HFFc6 (cell line): ENCODE measurements around the gene NEURL4. TPM values are rescaled to one million over a fixed set of nuclear protein-coding genes. Genes with fewer than 3 reads are reported as not detected.
"Not testable (repeated sequence)": the region's sequence is repeated elsewhere in the genome, so short reads cannot be mapped to it uniquely, and the experiment has no call there.

Experiments
- DNase-seq: peaks from one replicate; pipeline ENCODE4 v3.0.0-alpha.2; 2018
- H3K27ac Mint-ChIP-seq: 2 replicates; pipeline ENCODE4 v1.8.0; 2020; ENCODE audit warnings: mild to moderate bottlenecking, mixed read lengths
- H3K27me3 Mint-ChIP-seq: 2 replicates; pipeline ENCODE4 v1.8.0; 2021; ENCODE audit warnings: mild to moderate bottlenecking, moderate library complexity, mixed read lengths; ENCODE audit not compliant: insufficient read depth
- H3K36me3 Mint-ChIP-seq: 2 replicates; pipeline ENCODE4 v1.8.0; 2021; ENCODE audit warnings: low read depth, mixed read lengths
- H3K4me1 Mint-ChIP-seq: 2 replicates; pipeline ENCODE4 v1.8.0; 2020; ENCODE audit warnings: low read depth, mixed read lengths
- H3K4me3 Mint-ChIP-seq: 2 replicates; pipeline ENCODE4 v1.8.0; 2020; ENCODE audit warnings: mild to moderate bottlenecking, moderate library complexity, mixed read lengths
- H3K9me3 Mint-ChIP-seq: 2 replicates; pipeline ENCODE4 v1.8.0; 2020; ENCODE audit warnings: mild to moderate bottlenecking, mixed read lengths
- CTCF ChIP-seq: fragments of 200-600 bp; sonication (generic); IDR thresholded peaks from 2 replicates; pipeline ENCODE4 v1.5.0; 2021; ENCODE audit warnings: antibody characterized with exemption, mild to moderate bottlenecking
- long read RNA-seq: library from polyadenylated mRNA; unstranded; transcript quantifications from one replicate; pipeline ENCODE4 v2.0.0, GENCODE V29; 2019
- total RNA-seq, 6 experiments: library from RNA; stranded (reverse); fragmentation: NEBNext Ultra II Directional; extraction: Animal tissue kit (Norgen Biotek cat#: 25700); gene quantifications; 2 replicates in 1 of 6; 3 replicates in 5 of 6; pipeline ENCODE4 v1.2.3, GENCODE V29; 2021

The NEURL4 gene
- 10 to 100 TPM; 18.7 to 24.6 (median 20.4) TPM for total RNA-seq
- long read RNA-seq, partial matches to known transcripts, result 4 of 5 reads
- long read RNA-seq, other reads (novel, unspliced or antisense), result 1 of 5 reads

- H3K4me3 Mint-ChIP-seq, result peak within 1 kb of the TSS; percentile 100
- no peaks in the 10 kb centered on the region for H3K9me3 Mint-ChIP-seq
- peak within 1 kb of the TSS; percentile 97 for H3K27ac Mint-ChIP-seq
- H3K36me3 Mint-ChIP-seq, result no peaks in the 10 kb centered on the region
- H3K4me1 Mint-ChIP-seq, result peaks cover 15% of the 10 kb centered on the region
- no peak for DNase-seq
- peak; percentile 15; the same call in 1 of the 2 replicates for TF ChIP-seq CTCF
- peaks cover 3% of the 10 kb centered on the region for H3K27me3 Mint-ChIP-seq
Measured at GRCh38 chr17:7328840-7329373, at the start of gene NEURL4. TSS of gene NEURL4 (minus strand) at chr17:7329335. CDS start at chr17:7329312, 23 bp downstream.

- H3K9me3 Mint-ChIP-seq, result peaks cover 5% of the 10 kb centered on the region
- no peaks in the 10 kb centered on the region for H3K4me1 Mint-ChIP-seq
- H3K36me3 Mint-ChIP-seq, result peaks cover 5% of the 10 kb centered on the region
- TF ChIP-seq CTCF, result no peak
- H3K4me3 Mint-ChIP-seq, result no peak overlapping the region
- H3K27me3 Mint-ChIP-seq, result peaks cover 16% of the 10 kb centered on the region
- DNase-seq, result no peak
- H3K27ac Mint-ChIP-seq, result no peak overlapping the region
Measured at GRCh38 chr17:7374353-7374752, 45.2 kb upstream of the NEURL4 start.

GRCh38 chr17:7370853-7371252 lies 41.7 kb upstream of the NEURL4 start:
- H3K27me3 Mint-ChIP-seq, result peaks cover 27% of the 10 kb centered on the region
- no peaks in the 10 kb centered on the region for H3K9me3 Mint-ChIP-seq
- no peak overlapping the region for H3K27ac Mint-ChIP-seq
- no peaks in the 10 kb centered on the region for H3K4me1 Mint-ChIP-seq
- no peak overlapping the region for H3K4me3 Mint-ChIP-seq
- DNase-seq, result no peak
- TF ChIP-seq CTCF, result no peak
- no peaks in the 10 kb centered on the region for H3K36me3 Mint-ChIP-seq

- no peaks in the 10 kb centered on the region for H3K9me3 Mint-ChIP-seq
- H3K36me3 Mint-ChIP-seq, result no peaks in the 10 kb centered on the region
- H3K4me1 Mint-ChIP-seq, result no peaks in the 10 kb centered on the region
- DNase-seq, result no peak
- peaks cover 30% of the 10 kb centered on the region for H3K27me3 Mint-ChIP-seq
- no peak for TF ChIP-seq CTCF
- H3K27ac Mint-ChIP-seq, result no peak overlapping the region
- H3K4me3 Mint-ChIP-seq, result no peak overlapping the region
Measured at GRCh38 chr17:7369825-7370224, 40.7 kb upstream of the NEURL4 start.

- DNase-seq, H3K36me3 Mint-ChIP-seq, H3K27ac Mint-ChIP-seq, H3K9me3 Mint-ChIP-seq, H3K4me3 Mint-ChIP-seq, H3K4me1 Mint-ChIP-seq: not testable (repeated sequence)
- peaks cover 30% of the 10 kb centered on the region for H3K27me3 Mint-ChIP-seq
Measured at GRCh38 chr17:7368599-7368994, 39.5 kb upstream of the NEURL4 start.

GRCh38 chr17:7367918-7368598 lies 38.9 kb upstream of the NEURL4 start:
- DNase-seq, result no peak
- no peak for TF ChIP-seq CTCF

More at GRCh38 chr17:7367918-7368598, 38.9 kb upstream of the NEURL4 start:
- Mint-ChIP-seq H3K4me1 (peaks cover 9% of the 10 kb centered on the region), H3K36me3 (no peaks in the 10 kb centered on the region), H3K9me3 (no peaks in the 10 kb centered on the region), H3K4me3 (no peak overlapping the region), H3K27me3 (peaks cover 30% of the 10 kb centered on the region), H3K27ac (no peak overlapping the region)
